Measurements from ENCODE around the gene MOAP1. TPM values are rescaled to one million over a fixed set of nuclear protein-coding genes. Genes with fewer than 3 reads are reported as not detected.

Gene MOAP1
- total RNA-seq, 1 donor from 2014 or later: 16.1 TPM

- H3K4me1 ChIP-seq (ENCODE audit: insufficient read depth, low read length): peaks cover 15% of the 10 kb centered on the region
- no peak for FAIRE-seq
- DNase-seq (ENCODE audit: low read depth): peak; percentile 55
- H3K4me3 Mint-ChIP-seq (ENCODE audit: unreplicated experiment): no peak overlapping the region
- H3K79me2 ChIP-seq (ENCODE audit: insufficient read depth, low read length): no peaks in the 10 kb centered on the region
- no peaks in the 10 kb centered on the region for H3K9me3 ChIP-seq (ENCODE audit: insufficient read depth, low read depth, low read length)
- peak overlapping the region; percentile 88 for H2AFZ ChIP-seq (ENCODE audit: low read depth, low read length)
- peaks cover 5% of the 10 kb centered on the region for H3K9me3 Mint-ChIP-seq (ENCODE audit: unreplicated experiment)
- no peaks in the 10 kb centered on the region for H3K27me3 Mint-ChIP-seq (ENCODE audit: low read depth, unreplicated experiment)
- no peaks in the 10 kb centered on the region for H4K20me1 ChIP-seq (ENCODE audit: insufficient read depth, low read length)
- H3K27me3 ChIP-seq (ENCODE audit: insufficient read depth, low read length): no peaks in the 10 kb centered on the region
- peaks cover 4% of the 10 kb centered on the region for H3K36me3 ChIP-seq (ENCODE audit: insufficient read depth, low read length)
- H3K27ac ChIP-seq (ENCODE audit: low read depth, low read length): peak overlapping the region; percentile 61
- peak overlapping the region; percentile 81 for H3K9ac ChIP-seq (ENCODE audit: low read length)
- H3K4me2 ChIP-seq (ENCODE audit: low read length): peak overlapping the region; percentile 97
- peaks cover 9% of the 10 kb centered on the region for H3K4me1 Mint-ChIP-seq (ENCODE audit: low read depth, unreplicated experiment)
- H3K27ac Mint-ChIP-seq (ENCODE audit: unreplicated experiment): no peak overlapping the region
- peak overlapping the region; percentile 67 for H3K4me3 ChIP-seq (ENCODE audit: insufficient read depth, low read depth, low read length)
- TF ChIP-seq CTCF (IDR thresholded peaks at IDR 0.05; ENCODE audit: insufficient read depth, low read depth, low read length): no peak
- TF ChIP-seq EZH2 (IDR thresholded peaks at IDR 0.05; ENCODE audit: insufficient read depth, low read length): no peak
- peaks cover 13% of the 10 kb centered on the region for H3K36me3 Mint-ChIP-seq (ENCODE audit: low read depth, unreplicated experiment)
Observed at GRCh38 chr14:93231129-93231979, 46.7 kb upstream of the MOAP1 start.

GRCh38 chr14:93230539-93230938 lies 45.8 kb upstream of the MOAP1 start:
- H3K4me3 Mint-ChIP-seq (ENCODE audit: unreplicated experiment): no peak overlapping the region
- H3K36me3 Mint-ChIP-seq (ENCODE audit: low read depth, unreplicated experiment): peaks cover 13% of the 10 kb centered on the region
- peaks cover 4% of the 10 kb centered on the region for H3K36me3 ChIP-seq (ENCODE audit: insufficient read depth, low read length)
- H3K27ac ChIP-seq (ENCODE audit: low read depth, low read length): no peak overlapping the region
- H4K20me1 ChIP-seq (ENCODE audit: insufficient read depth, low read length): no peaks in the 10 kb centered on the region
- no peaks in the 10 kb centered on the region for H3K79me2 ChIP-seq (ENCODE audit: insufficient read depth, low read length)
- DNase-seq (ENCODE audit: low read depth) (no peak), FAIRE-seq (no peak)
- H3K4me2 ChIP-seq (ENCODE audit: low read length): peak overlapping the region; percentile 97
- peaks cover 15% of the 10 kb centered on the region for H3K4me1 ChIP-seq (ENCODE audit: insufficient read depth, low read length)
- no peaks in the 10 kb centered on the region for H3K9me3 ChIP-seq (ENCODE audit: insufficient read depth, low read depth, low read length)
- no peak overlapping the region for H3K4me3 ChIP-seq (ENCODE audit: insufficient read depth, low read depth, low read length)
- no peaks in the 10 kb centered on the region for H3K27me3 Mint-ChIP-seq (ENCODE audit: low read depth, unreplicated experiment)
- no peak overlapping the region for H3K27ac Mint-ChIP-seq (ENCODE audit: unreplicated experiment)
- H3K9ac ChIP-seq (ENCODE audit: low read length): peak overlapping the region; percentile 81
- H3K27me3 ChIP-seq (ENCODE audit: insufficient read depth, low read length): no peaks in the 10 kb centered on the region
- H2AFZ ChIP-seq (ENCODE audit: low read depth, low read length): peak overlapping the region; percentile 88
- no peak for TF ChIP-seq CTCF (IDR thresholded peaks at IDR 0.05; ENCODE audit: insufficient read depth, low read depth, low read length)
- TF ChIP-seq EZH2 (IDR thresholded peaks at IDR 0.05; ENCODE audit: insufficient read depth, low read length): no peak
- H3K9me3 Mint-ChIP-seq (ENCODE audit: unreplicated experiment): peaks cover 5% of the 10 kb centered on the region
- peaks cover 9% of the 10 kb centered on the region for H3K4me1 Mint-ChIP-seq (ENCODE audit: low read depth, unreplicated experiment)

- Histone ChIP-seq H2AFZ (ENCODE audit: low read depth, low read length) (no peak overlapping the region), H3K27me3 (ENCODE audit: insufficient read depth, low read length) (no peaks in the 10 kb centered on the region), H3K36me3 (ENCODE audit: insufficient read depth, low read length) (peaks cover 6% of the 10 kb centered on the region), H3K9ac (ENCODE audit: low read length) (no peak overlapping the region), H4K20me1 (ENCODE audit: insufficient read depth, low read length) (no peaks in the 10 kb centered on the region), H3K4me2 (ENCODE audit: low read length) (no peak overlapping the region), H3K4me1 (ENCODE audit: insufficient read depth, low read length) (peaks cover 3% of the 10 kb centered on the region), H3K4me3 (ENCODE audit: insufficient read depth, low read depth, low read length) (no peak overlapping the region), H3K27ac (ENCODE audit: low read depth, low read length) (no peak overlapping the region), H3K9me3 (ENCODE audit: insufficient read depth, low read depth, low read length) (no peaks in the 10 kb centered on the region), H3K79me2 (ENCODE audit: insufficient read depth, low read length) (no peaks in the 10 kb centered on the region)
- Mint-ChIP-seq H3K4me1 (ENCODE audit: low read depth, unreplicated experiment) (peaks cover 3% of the 10 kb centered on the region), H3K27me3 (ENCODE audit: low read depth, unreplicated experiment) (no peaks in the 10 kb centered on the region), H3K27ac (ENCODE audit: unreplicated experiment) (no peak overlapping the region), H3K4me3 (ENCODE audit: unreplicated experiment) (no peak overlapping the region), H3K36me3 (ENCODE audit: low read depth, unreplicated experiment) (peaks cover 9% of the 10 kb centered on the region), H3K9me3 (ENCODE audit: unreplicated experiment) (peaks cover 5% of the 10 kb centered on the region)
- DNase-seq (ENCODE audit: low read depth): no peak
- TF ChIP-seq CTCF (IDR thresholded peaks at IDR 0.05; ENCODE audit: insufficient read depth, low read depth, low read length) (no peak), EZH2 (IDR thresholded peaks at IDR 0.05; ENCODE audit: insufficient read depth, low read length) (no peak)
- no peak for FAIRE-seq
Observed at GRCh38 chr14:93228550-93228949, 43.9 kb upstream of the MOAP1 start.

All from astrocyte (in vitro differentiated cells and primary cell).